ENCODE results near the gene HMGA1.

Gene HMGA1

DNA sequence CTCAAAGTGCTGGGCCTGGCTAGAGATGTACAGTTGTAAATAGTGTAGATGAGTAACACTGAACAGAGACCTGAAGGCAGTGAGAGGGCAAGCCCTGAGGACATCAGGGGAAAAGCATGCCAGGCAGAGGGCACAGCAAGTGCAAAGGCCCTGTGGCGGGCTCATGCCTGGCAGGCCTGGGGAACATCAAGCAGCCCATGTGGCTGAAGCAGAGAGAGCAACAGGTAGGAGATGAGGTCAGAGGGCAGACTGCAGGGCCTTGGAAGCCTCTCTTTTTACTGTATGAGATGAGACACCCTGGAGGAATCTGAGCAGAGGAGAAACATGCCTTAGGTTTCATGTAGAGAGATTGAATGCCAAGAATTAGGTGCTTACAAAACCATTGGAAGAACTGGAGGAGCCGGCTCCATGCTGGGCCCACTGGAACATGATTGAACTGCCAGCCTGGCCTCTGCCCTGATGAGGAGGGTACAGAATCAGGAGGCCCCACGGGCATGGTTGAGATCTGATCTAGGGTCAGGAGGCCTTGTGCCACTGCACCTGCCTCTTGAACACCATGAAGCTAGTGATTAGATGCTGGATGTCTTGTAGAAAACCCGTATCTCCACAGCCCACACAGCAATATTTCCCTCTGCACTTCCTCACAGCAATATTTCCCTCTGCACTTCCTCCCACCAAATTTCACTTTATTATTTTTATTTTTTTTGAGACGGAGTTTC lies 5.9 kb upstream of the HMGA1 start:
- TF ChIP-seq POLR2A (IDR thresholded peaks at IDR 0.05; ENCODE audit: low read depth, low read length) = no peak
- DNase-seq (ENCODE audit: insufficient read length, low spot score) = no peak
- FAIRE-seq = no peak

DNA sequence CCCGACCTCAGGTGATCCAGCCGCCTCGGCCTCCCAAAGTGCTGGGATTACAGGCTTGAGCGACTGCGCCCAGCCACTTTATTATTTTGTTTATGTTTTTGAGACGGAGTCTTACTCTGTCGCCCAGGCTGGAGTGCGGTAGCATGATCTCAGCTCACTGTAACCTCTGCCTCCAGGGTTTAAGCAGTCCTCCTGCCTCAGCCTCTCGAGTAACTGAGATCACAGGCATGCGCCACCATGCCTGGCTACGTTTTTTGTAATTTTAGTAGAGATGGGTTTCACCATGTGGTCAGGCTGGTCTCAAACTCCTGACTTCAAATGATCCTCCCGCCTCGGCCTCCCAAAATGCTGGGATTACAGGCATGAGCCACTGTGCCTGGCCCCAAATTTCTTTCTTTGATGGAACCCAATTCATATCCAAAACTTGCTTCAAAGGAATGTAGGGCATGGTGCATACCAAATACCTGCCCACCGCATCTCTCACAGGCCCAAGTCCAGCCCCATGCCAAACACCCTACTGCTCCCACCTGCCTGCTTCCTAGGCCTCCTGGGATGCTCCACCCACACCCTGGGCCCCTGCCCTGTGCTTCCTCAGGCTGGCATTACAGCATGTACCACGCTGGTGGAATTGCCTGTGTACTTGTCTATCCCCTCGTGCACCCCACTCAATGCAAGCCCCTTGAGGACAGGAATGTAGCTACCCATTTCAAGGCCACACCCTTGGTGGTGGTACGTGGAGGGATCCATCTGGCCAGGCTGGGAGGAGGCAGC lies 4.9 kb upstream of the HMGA1 start:
- FAIRE-seq = no peak
- no peak for DNase-seq (ENCODE audit: insufficient read length, low spot score)
- TF ChIP-seq POLR2A (IDR thresholded peaks at IDR 0.05; ENCODE audit: low read depth, low read length) = no peak

DNA sequence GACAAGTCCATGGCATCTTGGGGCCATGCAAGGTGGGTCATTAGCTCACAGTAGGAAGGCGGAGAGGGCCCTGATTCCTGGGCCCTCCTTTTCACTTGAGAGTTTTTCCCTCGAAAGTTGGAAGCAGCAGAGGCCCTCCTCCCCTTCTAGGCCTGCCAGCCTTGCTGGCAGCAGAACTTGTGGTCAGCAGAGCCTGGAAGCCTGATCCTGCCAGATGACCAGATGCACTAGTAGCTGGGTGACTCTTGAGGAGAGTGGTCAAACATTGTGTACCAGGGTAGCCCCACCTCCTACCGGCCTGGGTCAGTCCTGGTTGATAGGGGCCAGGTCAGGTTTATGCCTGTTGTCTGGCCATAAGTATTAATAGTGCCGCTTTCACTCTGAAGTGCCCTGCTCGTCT lies 3.8 kb upstream of the HMGA1 start:
- DNase-seq (ENCODE audit: insufficient read length, low spot score) = peak; percentile 30
- no peak for FAIRE-seq
- TF ChIP-seq POLR2A (IDR thresholded peaks at IDR 0.05; ENCODE audit: low read depth, low read length) = no peak

DNA sequence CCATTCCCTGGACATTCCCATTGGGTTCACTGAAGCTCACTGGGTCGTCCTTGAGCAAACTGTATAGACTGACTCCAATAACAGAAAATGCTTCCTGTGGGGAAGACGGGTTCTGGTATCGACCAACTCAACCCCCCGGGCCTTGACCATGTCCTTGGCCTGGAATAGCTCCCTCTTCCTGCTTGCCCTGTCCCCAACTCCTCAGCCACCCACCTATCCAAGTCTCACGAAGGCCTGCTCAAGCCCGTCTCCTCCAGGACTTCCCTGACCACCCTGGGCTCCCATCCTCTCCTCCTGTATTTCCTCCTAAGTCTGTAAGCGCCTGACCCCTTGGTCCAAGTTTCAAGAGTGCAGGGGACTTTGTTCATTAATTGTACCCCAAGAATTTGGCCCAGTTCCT lies 2.8 kb upstream of the HMGA1 start:
- no peak for FAIRE-seq

DNA sequence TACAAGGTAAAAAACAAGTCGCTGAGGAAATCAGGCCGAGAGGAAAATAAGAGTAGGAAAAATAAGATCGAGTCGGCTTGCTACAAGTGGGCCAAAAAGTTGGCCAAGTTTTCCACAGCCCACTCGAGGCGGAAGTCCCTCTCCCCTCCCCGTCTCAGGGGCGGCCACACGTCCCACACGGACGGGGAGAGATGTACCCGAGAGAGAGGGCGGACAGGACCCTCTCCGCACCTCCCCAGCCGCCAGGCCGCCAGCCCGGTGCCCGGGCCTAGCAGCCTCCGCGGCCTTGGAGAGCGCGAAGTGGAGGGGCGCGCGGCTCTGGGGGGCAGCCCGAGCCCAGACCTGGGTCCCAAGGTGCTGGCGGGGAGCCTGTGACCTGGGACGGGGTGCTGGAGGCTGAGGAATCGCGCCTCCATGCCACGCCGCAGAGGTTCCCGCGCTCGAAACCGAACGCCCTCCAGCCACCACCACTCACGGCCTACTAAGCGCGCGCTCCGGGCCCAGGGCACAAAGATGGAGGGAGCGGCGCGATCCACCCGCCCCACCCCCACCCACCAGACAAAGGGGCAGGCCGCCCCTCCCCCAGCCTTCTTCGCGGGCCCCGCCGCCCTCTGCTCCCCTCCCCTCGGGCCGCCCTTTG lies 1.9 kb upstream of the HMGA1 start:
- TF ChIP-seq POLR2A (IDR thresholded peaks at IDR 0.05; ENCODE audit: low read depth, low read length) = no peak
- FAIRE-seq (no peak), DNase-seq (ENCODE audit: insufficient read length, low spot score) (no peak)

More for the DNA sequence above, 2.8 kb upstream of the HMGA1 start:
- peak; percentile 1 for DNase-seq (ENCODE audit: insufficient read length, low spot score)
- no peak for TF ChIP-seq POLR2A (IDR thresholded peaks at IDR 0.05; ENCODE audit: low read depth, low read length)

DNA sequence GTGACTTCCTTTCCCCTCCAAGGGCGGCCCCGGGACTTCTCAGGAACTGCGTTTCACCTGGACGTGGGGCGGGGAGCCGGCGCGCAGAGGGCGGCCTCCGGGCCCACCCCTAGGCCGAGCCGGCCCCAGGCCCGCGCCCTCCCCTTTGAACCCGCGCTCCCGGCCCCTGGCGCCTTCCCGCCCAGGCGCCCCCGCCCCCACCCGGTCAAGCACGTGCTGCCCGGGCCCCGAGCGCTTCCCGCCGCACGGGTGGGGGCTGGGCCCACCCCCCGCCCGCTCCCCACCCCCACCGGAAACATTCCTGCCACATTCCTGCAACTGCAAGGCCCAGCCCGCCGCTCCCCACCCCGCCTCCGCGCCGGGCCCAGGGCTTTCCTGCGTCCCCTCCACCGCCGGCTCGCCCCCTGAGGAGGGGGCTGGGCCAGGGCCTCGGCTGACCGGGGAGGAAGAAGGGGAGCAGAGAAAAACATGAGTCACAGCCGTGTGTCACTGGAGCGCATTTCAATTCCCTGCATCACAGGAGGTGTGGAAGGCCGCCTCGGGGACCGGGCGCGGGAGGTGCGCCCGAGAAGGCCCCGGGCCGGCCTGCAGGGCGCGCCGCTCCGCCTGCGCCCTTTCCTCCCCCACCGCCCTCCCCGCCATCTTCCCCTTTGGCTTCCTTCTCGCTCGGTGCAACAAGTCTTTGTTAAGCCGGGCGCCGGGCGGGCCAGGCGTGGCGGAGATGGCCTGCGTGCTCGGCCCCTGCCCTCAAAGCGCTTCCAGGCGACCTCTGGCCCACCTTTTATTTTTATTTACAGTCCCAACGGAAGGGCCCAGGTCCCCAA lies 1.2 kb upstream of the HMGA1 start:
- FAIRE-seq (no peak), DNase-seq (ENCODE audit: insufficient read length, low spot score) (peak; percentile 40)

DNA sequence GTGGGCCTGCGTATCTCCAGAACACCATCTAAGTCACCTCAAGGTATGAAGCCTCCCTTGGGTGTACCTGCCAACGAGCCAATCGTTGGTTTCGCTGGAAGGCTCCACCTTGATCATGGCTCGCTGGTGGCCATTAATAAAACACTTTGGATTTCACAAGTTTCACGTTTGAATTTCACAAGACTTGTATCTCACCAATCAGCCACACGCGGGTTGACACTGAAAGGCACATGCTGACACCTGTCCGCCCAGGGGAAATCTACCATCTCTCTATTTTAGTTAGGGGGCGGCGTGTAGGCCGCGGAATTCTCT lies 586 bp upstream of the HMGA1 start:
- TF ChIP-seq POLR2A (IDR thresholded peaks at IDR 0.05; ENCODE audit: low read depth, low read length) = no peak
- DNase-seq (ENCODE audit: insufficient read length, low spot score) = peak; percentile 11
- no peak for FAIRE-seq

More for the DNA sequence above, 1.2 kb upstream of the HMGA1 start:
- no peak for TF ChIP-seq POLR2A (IDR thresholded peaks at IDR 0.05; ENCODE audit: low read depth, low read length)

DNA sequence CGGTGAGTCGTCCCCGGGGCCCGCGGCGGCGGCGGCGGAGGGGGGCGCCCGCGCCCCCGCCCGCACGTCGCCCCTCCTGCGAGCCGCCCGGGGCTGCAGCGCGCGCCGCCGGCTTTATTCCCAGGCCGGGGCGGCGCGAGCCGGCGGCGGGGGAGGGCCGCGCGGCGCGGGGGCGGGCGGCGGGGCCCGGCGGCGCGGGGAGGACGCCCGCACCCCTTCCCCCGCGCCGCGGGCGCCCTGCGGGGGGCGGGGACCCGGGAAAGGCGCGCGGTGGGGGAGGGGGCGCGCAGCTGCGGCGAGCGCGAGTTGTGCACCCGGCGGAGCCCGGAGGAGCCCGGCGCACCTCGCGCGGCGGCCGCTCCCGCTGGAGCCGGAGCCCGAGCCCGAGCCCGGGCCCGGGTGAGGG lies 646 bp downstream of the HMGA1 start:
- DNase-seq (ENCODE audit: insufficient read length, low spot score) (peak; percentile 40), FAIRE-seq (no peak)
- no peak for TF ChIP-seq POLR2A (IDR thresholded peaks at IDR 0.05; ENCODE audit: low read depth, low read length)

DNA sequence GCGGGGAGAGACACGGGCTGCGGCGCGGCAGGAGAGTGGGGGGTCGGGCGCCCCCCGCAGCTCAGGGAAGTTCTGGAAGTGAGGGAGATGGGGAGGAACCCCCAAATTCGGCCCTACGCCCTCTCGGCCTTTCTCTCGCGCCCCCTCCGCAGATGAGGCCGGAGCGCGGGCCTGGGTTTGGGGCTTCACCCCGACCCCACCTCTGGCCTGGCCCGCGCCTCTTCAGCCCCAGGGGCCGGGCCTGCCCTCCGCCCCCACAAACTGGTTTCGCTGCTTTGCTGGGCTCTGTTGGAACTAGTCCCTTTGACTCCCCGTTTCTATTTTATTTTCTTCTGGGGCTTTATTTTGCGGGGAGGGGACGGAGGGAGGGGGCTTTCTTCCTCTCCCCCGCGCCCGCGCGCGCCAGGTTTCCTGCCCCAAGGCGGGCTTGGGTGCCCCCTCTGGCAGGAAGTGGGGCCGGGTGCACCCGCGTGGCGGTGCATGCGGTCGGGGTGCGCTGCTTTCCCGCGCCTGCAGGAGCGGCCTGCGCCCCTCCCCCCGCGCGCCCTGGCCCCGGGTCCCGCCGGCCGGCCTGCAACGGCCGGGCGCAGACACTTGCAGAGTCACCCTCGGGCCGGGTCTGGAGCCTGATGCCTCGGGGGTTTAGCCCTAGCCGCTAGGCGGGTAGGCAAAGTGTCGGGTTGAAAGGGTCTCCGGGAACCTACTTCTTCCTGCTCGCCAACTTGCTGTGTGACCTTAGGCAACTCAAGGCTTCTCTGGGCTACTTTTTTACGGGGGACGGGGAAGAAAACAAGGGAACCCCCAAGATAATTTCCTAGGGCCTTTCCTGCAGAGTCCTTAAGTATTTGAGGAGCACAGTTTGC lies 1.3 kb downstream of the HMGA1 start:
- DNase-seq (ENCODE audit: insufficient read length, low spot score) (peak; percentile 48), FAIRE-seq (no peak)
- no peak for TF ChIP-seq POLR2A (IDR thresholded peaks at IDR 0.05; ENCODE audit: low read depth, low read length)

DNA sequence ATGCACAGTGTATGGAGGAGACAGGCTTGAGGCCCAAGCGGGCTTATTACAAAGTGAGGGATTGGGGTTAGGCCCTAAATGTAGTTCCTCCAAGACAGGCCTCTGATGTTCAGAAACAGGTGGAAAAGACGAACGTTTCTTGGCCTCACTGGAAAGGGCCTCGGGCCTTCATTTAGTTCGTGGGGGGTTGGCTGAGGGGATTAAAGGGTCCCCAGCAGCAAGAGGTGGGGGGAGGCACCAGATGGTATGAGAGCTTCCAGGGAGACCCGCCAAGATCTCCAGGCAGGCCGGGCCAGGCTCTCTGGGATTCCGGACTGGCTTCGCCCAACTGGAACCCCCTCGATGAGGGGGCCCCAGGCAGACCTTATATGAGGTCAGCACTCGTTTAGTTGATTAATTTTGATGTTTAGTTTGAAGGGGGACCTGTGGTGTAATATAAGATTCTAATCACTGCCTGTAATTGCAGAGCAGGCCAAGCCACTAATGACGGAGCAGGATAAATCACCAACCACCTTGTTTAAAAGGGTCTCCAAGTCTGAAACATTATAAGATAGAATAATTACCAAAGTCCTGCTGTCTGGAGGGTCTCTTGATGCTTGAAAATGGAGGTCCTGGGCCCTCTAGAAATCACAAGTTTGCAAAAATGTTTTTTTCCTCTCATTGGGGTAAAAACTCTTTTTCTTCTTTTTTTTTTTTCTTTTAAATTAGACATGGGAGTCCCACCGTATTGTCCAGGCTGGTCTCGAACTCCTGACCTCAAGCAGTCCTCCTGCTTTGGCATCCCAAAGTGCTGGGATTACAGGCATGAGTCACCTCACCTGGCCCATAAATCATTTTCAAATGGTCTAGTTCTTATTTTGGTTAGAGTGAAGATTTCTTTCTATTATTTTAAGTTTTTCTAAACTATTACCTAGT lies 2.2 kb downstream of the HMGA1 start:
- no peak for FAIRE-seq

DNA sequence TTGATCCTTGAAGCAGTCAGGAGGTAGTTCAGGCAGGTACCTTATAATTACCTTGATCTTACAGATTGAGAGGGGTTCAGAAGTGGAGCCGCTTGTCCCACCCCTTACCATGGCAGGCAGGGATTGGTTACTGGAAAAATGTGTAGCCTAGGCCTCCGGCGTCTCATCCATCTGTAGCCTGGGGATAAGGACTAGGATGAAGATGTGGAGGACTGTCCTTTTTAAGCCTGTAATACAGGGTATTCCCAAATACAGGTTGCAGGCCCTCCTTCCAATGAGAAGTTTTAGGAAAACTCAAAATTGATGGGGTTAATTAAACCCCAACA lies 2.8 kb downstream of the HMGA1 start:
- TF ChIP-seq POLR2A (IDR thresholded peaks at IDR 0.05; ENCODE audit: low read depth, low read length) = no peak
- no peak for FAIRE-seq
- peak; percentile 3 for DNase-seq (ENCODE audit: insufficient read length, low spot score)

More for the DNA sequence above, 2.2 kb downstream of the HMGA1 start:
- TF ChIP-seq POLR2A (IDR thresholded peaks at IDR 0.05; ENCODE audit: low read depth, low read length) = no peak
- peak; percentile 19 for DNase-seq (ENCODE audit: insufficient read length, low spot score)

DNA sequence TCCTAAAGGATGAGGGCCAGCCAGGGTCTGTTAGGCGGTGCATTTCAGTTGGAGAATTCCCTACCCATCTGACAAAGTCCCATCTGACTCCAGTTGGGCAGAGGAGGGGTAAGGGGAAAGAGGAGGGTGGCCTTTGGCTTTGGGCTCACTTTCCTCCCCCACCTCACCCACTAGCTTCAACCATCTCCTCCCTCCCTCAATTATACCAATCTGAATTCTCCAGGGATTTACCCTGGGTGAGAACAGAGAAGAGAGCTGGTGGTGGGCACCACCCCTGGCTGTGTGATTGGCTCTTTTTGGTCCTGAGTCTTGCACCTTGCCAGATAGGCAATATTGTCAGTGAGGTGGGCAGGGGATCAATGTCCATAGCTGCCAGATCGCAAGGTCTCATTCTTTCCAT lies 3.2 kb downstream of the HMGA1 start:
- FAIRE-seq = no peak
- TF ChIP-seq POLR2A (IDR thresholded peaks at IDR 0.05; ENCODE audit: low read depth, low read length) = no peak
- peak; percentile 3 for DNase-seq (ENCODE audit: insufficient read length, low spot score)

Data from H54 (cell line).